Heart right ventricle (tissue), 16 donors: ENCODE data around the gene P3H3. TPM values are rescaled to one million over a fixed set of nuclear protein-coding genes. Genes with fewer than 3 reads are reported as not detected.

ENCODE experiments used
- ATAC-seq, 8 donors: fragments of 200-7000 bp; cut with Tn5 transposase; one replicate each; pipeline ENCODE4 v1.9.1; 2020; ENCODE audit warnings: mild to moderate bottlenecking in 8 of 8, moderate library complexity in 8 of 8, moderate number of reproducible peaks in 1 of 8
- DNase-seq, 2 donors: peaks; one replicate each; pipeline ENCODE4 v3.0.0-alpha.2; 2020
- H3K27ac ChIP-seq, 10 donors: fragments of 200-600 bp; sonication (generic) in 2 of 10; one replicate each; pipeline versions ENCODE4 v1.5.0 to v1.8.0; 2020 to 2022; ENCODE audit warnings: mild to moderate bottlenecking in 3 of 10
- H3K27me3 ChIP-seq, 7 donors: fragments of 200-600 bp; one replicate each; pipeline ENCODE4 v1.8.0; 2021 to 2022; ENCODE audit warnings: mild to moderate bottlenecking in 2 of 7
- H3K36me3 ChIP-seq, 9 donors: fragments of 200-600 bp; sonication (generic) in 1 of 9; one replicate each; pipeline versions ENCODE4 v1.5.0 to v1.8.0; 2020 to 2022; ENCODE audit warnings: mild to moderate bottlenecking in 2 of 9
- H3K4me1 ChIP-seq, 9 donors: fragments of 200-600 bp; sonication (generic) in 1 of 9; one replicate each; pipeline versions ENCODE4 v1.5.0 to v1.8.0; 2020 to 2022; ENCODE audit warnings: mild to moderate bottlenecking in 4 of 9
- H3K4me3 ChIP-seq, 10 donors: fragments of 200-600 bp; sonication (generic) in 2 of 10; one replicate each; pipeline versions ENCODE4 v1.5.0 to v1.8.0; 2020 to 2022; ENCODE audit warnings: mild to moderate bottlenecking in 7 of 10, moderate library complexity in 2 of 10
- H3K9me3 ChIP-seq, 11 donors: fragments of 200-600 bp in 10 of 11; sonication (generic) in 2 of 11; one replicate each; pipeline versions ENCODE4 v1.5.0 to v1.8.0; 2013 to 2022; ENCODE audit warnings: mild to moderate bottlenecking in 2 of 11, control low read depth in 1 of 11, moderate library complexity in 1 of 11
- WGBS, 2 donors: extraction: QIAGEN DNeasy Blood & Tissue Kit; methylation state at CpG; one replicate each; pipeline ENCODE4 v1.1.7; 2013; ENCODE audit warnings: inconsistent platforms in 1 of 2; 5-methylcytosine and 5-hydroxymethylcytosine counted together
- intact Hi-C, 10 donors: fragments of 100-400 bp; cut with DNase I; formaldehyde crosslinking; loops; one replicate each; pipeline versions ENCODE4 v1.11.1 to v1.14.2; 2022
- polyA plus RNA-seq, 2 donors: library from polyadenylated mRNA; stranded (reverse); fragments of 200-250 nt; gene quantifications; one replicate each; pipeline ENCODE4 v1.2.3, GENCODE V29; 2013
- total RNA-seq, 10 donors: library from RNA; stranded (reverse); fragmentation: NEBNext Ultra II Directional in 3 of 10; extraction: Animal tissue kit (Norgen Biotek cat#: 25700) in 3 of 10; gene quantifications; one replicate each; pipeline versions ENCODE4 v1.2.1 to v1.2.4, GENCODE V29; 2021 to 2023
- TF ChIP-seq, protein P1 (sequence below), 9 donors: fragments of 200-600 bp; sonication (generic) in 2 of 9; IDR thresholded peaks; one replicate each; pipeline versions ENCODE4 v1.5.0 to v1.8.0; 2021 to 2022; ENCODE audit warnings: antibody characterized with exemption in 9 of 9, mild to moderate bottlenecking in 5 of 9, moderate library complexity in 1 of 9
- donor health status: Arrhythmogenic right ventricular cardiomyopathy.
- donor health status: ischemic (EF 13 %, LVEDD 7.1; RV severe dilation, severe dysfunction).
- donor health status: healthy with polysubstance abuse.
- donor health status: DM: no; HTN: yes; CAD: no.
- donor health status: DM: no; HTN: no; CAD: no.
- donor health status: ischemic (EF 25% LVEDD 6.9; RV normal size, moderate dysfunction).
- donor health status: ischemic (EF 25% LVEDD 5.7; RV mildly dilated, moderate dysfunction).
- donor health status: healthy.
- donor health status: DM: yes; HTN: yes; CAD: no.
- donor health status: Ischemic cardiomyopathy.
- donor health status: ischemic (EF 35%, LVEDD 5.7; RV mildly dilated, moderate dysfunction).
- donor health status: nonischemic (EF 11% LVEDD 7.7; RV severe dilation, severe dysfunction).
- donor health status: DM: yes; HTN: yes; CAD: no.
- donor health status: PGD.
- donor health status: ischemic (EF 29% LVEDD 5.4; RV normal size, mild dysfunction).
- donor health status: nonischemic (EF 23%, LVEDD 6.1; RV moderate dilation, normal function).

P3H3 gene
- total and polyA plus RNA-seq, 12 donors, result 6.4 to 37.8 (median 16.0) TPM

DNA sequence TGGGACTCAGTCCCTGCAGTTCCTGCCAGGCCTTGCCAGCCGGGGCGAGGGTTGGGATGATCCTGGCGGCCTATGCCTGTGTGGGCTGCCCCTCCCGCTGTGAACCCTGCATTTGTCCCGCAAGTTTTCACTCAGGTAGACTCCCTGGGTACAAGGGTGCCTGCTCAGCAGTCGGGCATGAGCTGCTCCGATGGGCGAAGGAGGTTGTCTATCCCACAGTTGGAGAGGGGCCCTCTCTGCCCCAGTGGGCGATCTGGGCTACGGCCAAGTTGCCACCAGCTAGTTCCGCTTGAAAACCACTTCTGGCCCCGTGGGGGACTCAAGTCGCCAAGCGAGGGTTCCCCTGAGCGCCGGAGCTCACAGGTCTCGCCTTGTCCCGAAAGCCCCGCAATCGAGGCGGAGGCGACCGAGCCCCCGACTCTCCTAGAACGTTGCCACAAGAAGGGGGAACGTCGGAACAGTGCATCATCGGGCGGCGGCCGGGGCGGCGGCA, 38.8 kb downstream of the P3H3 start:
- peaks cover 29 to 48% (median 46%) of the 10 kb centered on the region in 9 donors for H3K4me1 ChIP-seq
- 3 to 4% methylated on average over 33 of the region's 33 CpGs for WGBS, 2 donors
- intact Hi-C loops, result loop anchor here in 2 of 10 donors (5.0 to 10.0 kb wide), 2 partner anchors 70 to 78 kb away; partner anchors contain the start of genes C12orf57 (in 1 of the 2) and RNU7-1 (in 1 of the 2)

DNA sequence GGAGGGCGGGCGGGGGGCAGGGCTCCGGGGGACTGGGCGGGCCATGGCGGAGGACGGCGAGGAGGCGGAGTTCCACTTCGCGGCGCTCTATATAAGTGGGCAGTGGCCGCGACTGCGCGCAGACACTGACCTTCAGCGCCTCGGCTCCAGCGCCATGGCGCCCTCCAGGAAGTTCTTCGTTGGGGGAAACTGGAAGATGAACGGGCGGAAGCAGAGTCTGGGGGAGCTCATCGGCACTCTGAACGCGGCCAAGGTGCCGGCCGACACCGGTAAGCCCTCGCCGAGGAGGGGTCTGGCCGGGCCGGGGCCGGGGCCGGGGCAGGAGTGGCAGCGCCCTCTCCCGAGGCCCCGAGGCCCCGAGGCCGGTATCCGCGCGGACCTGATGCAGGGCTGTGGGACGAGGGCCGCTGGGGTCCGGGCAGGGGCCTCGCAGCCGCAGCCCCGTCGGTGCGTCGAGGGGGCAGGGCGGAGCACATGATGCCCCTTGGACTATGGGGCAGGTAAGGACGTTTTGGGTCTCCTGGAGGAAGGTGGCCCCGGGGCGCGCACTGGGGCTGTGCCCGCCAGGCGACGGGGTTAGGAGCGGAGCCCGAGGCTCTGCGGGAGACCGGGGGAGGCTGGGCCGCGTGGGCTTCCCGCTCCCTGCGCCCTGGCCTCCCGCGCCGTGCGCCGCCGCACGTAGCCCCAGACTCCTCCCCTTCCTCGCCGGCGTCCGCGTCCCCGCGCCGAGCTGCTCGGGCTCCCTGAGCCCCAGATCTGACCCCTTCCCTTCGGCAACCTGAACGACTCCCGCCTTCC, 39.4 kb downstream of the P3H3 start, which contains the start of gene TPI1:
Gene TPI1, plus strand, starts transcription at position 119 of the 798 bp plus-strand sequence. Its CDS starts 36 bp downstream, at position 155.
- peaks cover 0 to 67% (median 42%) of the 10 kb centered on the region in 9 donors for H3K36me3 ChIP-seq
- H3K27ac ChIP-seq, result peak within 1 kb of the TSS; percentile 93 to 100 (median 100)
- DNase-seq (peak; percentile 86 to 89), ATAC-seq (peak; percentile 81 to 93 (median 88))
- H3K9me3 ChIP-seq, result no peaks in the 10 kb centered on the region
- intact Hi-C loops, result loop anchor here in 2 of 10 donors (5.0 to 10.0 kb wide), 2 partner anchors 70 to 77 kb away; partner anchors contain the start of genes C12orf57 (in 1 of the 2) and RNU7-1 (in 1 of the 2)
- TF ChIP-seq, protein P1, sequence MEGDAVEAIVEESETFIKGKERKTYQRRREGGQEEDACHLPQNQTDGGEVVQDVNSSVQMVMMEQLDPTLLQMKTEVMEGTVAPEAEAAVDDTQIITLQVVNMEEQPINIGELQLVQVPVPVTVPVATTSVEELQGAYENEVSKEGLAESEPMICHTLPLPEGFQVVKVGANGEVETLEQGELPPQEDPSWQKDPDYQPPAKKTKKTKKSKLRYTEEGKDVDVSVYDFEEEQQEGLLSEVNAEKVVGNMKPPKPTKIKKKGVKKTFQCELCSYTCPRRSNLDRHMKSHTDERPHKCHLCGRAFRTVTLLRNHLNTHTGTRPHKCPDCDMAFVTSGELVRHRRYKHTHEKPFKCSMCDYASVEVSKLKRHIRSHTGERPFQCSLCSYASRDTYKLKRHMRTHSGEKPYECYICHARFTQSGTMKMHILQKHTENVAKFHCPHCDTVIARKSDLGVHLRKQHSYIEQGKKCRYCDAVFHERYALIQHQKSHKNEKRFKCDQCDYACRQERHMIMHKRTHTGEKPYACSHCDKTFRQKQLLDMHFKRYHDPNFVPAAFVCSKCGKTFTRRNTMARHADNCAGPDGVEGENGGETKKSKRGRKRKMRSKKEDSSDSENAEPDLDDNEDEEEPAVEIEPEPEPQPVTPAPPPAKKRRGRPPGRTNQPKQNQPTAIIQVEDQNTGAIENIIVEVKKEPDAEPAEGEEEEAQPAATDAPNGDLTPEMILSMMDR (IDR thresholded peaks at IDR 0.05), result peak in 4 of 9 donors; percentile 11 to 24 (median 20)
- H3K27me3 ChIP-seq, result no peaks in the 10 kb centered on the region
- 1% methylated on average over 73 to 86 of the region's 86 CpGs for WGBS, 2 donors
- H3K4me1 ChIP-seq, result peaks cover 32 to 53% (median 49%) of the 10 kb centered on the region in 9 donors
- H3K4me3 ChIP-seq, result peak within 1 kb of the TSS; percentile 81 to 100 (median 98)

More for the DNA sequence above, 38.8 kb downstream of the P3H3 start:
- TF ChIP-seq, protein P1 (IDR thresholded peaks at IDR 0.05), result no peak
- Histone ChIP-seq H3K27me3 (no peaks in the 10 kb centered on the region), H3K4me3 (peak overlapping the region; percentile 26 to 100 (median 96)), H3K27ac (peak overlapping the region; percentile 93 to 100 (median 100)), H3K9me3 (no peaks in the 10 kb centered on the region), H3K36me3 (peaks cover 0 to 74% (median 46%) of the 10 kb centered on the region in 9 donors)
- ATAC-seq (peak; percentile 1 to 25 (median 8)), DNase-seq (no peak)

GRCh38 chr12:6868211-6869048, 40.2 kb downstream of the P3H3 start:
- intact Hi-C loops, result loop anchor here in 2 of 10 donors (5.0 to 10.0 kb wide), 2 partner anchors 69 to 76 kb away; partner anchors contain the start of genes C12orf57 (in 1 of the 2) and RNU7-1 (in 1 of the 2)
- H3K27ac ChIP-seq, result peak overlapping the region; percentile 93 to 100 (median 100)
- ATAC-seq, result no peak
- peaks cover 32 to 56% (median 49%) of the 10 kb centered on the region in 9 donors for H3K4me1 ChIP-seq
- no peaks in the 10 kb centered on the region for H3K9me3 ChIP-seq
- no peaks in the 10 kb centered on the region for H3K27me3 ChIP-seq
- WGBS, 2 donors, result 7 to 8% methylated on average over 22 of the region's 22 CpGs
- TF ChIP-seq, protein P1 (IDR thresholded peaks at IDR 0.05), result no peak
- H3K4me3 ChIP-seq, result peak overlapping the region; percentile 81 to 100 (median 98)
- H3K36me3 ChIP-seq, result peaks cover 0 to 59% (median 35%) of the 10 kb centered on the region in 9 donors
- DNase-seq, result no peak
